HG03060 (cell line): ENCODE data around the gene GPR152.

ENCODE experiments used
- ATAC-seq: cut with Tn5 transposase; IDR thresholded peaks from one replicate; pipeline ENCODE4 v1.9.1; 2021; ENCODE audit warnings: low read depth, moderate number of reproducible peaks; ENCODE audit not compliant: unreplicated experiment

Gene GPR152

DNA sequence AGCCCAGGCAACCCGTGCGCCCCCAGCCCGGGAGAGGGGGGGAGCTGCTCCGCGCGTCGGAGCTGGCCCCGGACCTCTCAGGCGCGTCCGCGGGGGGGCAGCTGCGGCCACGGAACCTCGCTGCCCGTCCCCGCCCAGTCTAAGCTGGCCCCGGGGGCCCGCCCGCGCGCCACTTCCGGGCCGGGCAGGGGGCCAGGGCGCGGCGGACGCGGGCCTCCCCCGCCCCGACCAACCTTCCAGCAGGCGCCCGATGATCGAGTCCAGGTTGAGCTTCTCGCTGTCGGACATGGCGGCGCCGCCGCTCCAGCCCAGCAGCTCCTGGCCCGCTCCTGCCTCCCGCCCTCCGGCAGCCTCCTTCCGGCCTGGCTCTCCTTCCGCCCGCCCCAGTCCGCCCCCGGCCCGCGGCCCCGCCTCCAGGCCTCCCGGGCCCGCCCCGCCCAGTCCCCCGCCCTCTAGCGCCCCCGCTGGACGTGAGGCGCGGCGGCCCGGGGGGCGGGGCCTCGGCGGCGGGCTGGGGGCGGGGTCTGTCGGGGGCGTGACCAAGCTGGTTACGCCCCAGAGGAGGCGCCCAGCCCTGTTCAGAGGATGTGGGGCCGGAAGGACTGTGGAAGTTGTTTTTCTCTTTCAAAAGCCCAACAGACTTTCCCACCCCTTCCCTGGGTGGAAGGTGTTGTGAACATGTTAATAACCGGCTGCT lies 50.9 kb downstream of the GPR152 start, which contains the start of gene PPP1CA:
Gene PPP1CA, minus strand, starts transcription at position 364 of the 697 bp plus-strand sequence. Its CDS starts 76 bp downstream, at position 288.
- no peak for ATAC-seq
